NCI-H2107 treated with DMSO at 0.1 percent for 48 hours (cell line): ENCODE measurements around the gene CEPT1.
"Not testable (repeated sequence)": the region's sequence is repeated elsewhere in the genome, so short reads cannot be mapped to it uniquely, and the experiment has no call there.

Source experiments
- DNase-seq: peaks from one replicate; lab custom pipeline; 2025; ENCODE audit not compliant: unreplicated experiment; lab: John Stamatoyannopoulos, UW

The CEPT1 gene

GRCh38 chr1:111208921-111209320 is 68.9 kb downstream of the CEPT1 start:
- no peak for DNase-seq

GRCh38 chr1:111209622-111210021 is 69.6 kb downstream of the CEPT1 start:
- no peak for DNase-seq

GRCh38 chr1:111211921-111212320 is 71.9 kb downstream of the CEPT1 start:
- DNase-seq: no peak

GRCh38 chr1:111212634-111213335 is 72.8 kb downstream of the CEPT1 start:
- no peak for DNase-seq

GRCh38 chr1:111213412-111213811 is 73.4 kb downstream of the CEPT1 start:
- DNase-seq: no peak

GRCh38 chr1:111214074-111214801 is 74.2 kb downstream of the CEPT1 start:
- no peak for DNase-seq

- DNase-seq: no peak
Observed at GRCh38 chr1:111214884-111215283, 74.9 kb downstream of the CEPT1 start.

GRCh38 chr1:111215285-111215684 is 75.3 kb downstream of the CEPT1 start:
- not testable (repeated sequence) for DNase-seq

- no peak for DNase-seq
Observed at GRCh38 chr1:111216751-111217150, 76.7 kb downstream of the CEPT1 start.

GRCh38 chr1:111217183-111217910 is 77.3 kb downstream of the CEPT1 start:
- DNase-seq: no peak

- no peak for DNase-seq
Observed at GRCh38 chr1:111218701-111219556, 78.9 kb downstream of the CEPT1 start.

GRCh38 chr1:111219557-111220286 is 79.7 kb downstream of the CEPT1 start:
- no peak for DNase-seq

GRCh38 chr1:111220302-111220890 is 80.4 kb downstream of the CEPT1 start:
- DNase-seq: no peak

- DNase-seq: no peak
Observed at GRCh38 chr1:111221276-111221632, 81.2 kb downstream of the CEPT1 start.

GRCh38 chr1:111221633-111222291 is 81.7 kb downstream of the CEPT1 start:
- no peak for DNase-seq

- peak; percentile 67 for DNase-seq
Observed at GRCh38 chr1:111222308-111223125, 82.5 kb downstream of the CEPT1 start.

GRCh38 chr1:111223126-111223685 is 83.2 kb downstream of the CEPT1 start:
- DNase-seq: no peak

- no peak for DNase-seq
Observed at GRCh38 chr1:111225091-111225490, 85.1 kb downstream of the CEPT1 start.
